Measurements from ENCODE around the gene MARCKS. TPM values are rescaled to one million over a fixed set of nuclear protein-coding genes. Genes with fewer than 3 reads are reported as not detected.

The MARCKS gene
- total and polyA plus RNA-seq, 2 experiments from 2014 or later: 95.5 to 129 TPM

GRCh38 chr6:113825781-113826180 is 31.4 kb upstream of the MARCKS start:
- DNase-seq (ENCODE audit: low spot score): peak; percentile 51
- H3K4me3 ChIP-seq: no peak overlapping the region
- no peaks in the 10 kb centered on the region for H3K36me3 ChIP-seq (replicated peaks; ENCODE audit: insufficient read depth, low read depth)

GRCh38 chr6:113828984-113829695 is 28.0 kb upstream of the MARCKS start:
- WGBS (ENCODE audit: low lambda C conversion rate, missing lambda C conversion rate): 64% methylated on average over 4 of the region's 4 CpGs
- no peak for DNase-seq (ENCODE audit: low spot score)
- Histone ChIP-seq H3K27ac (peak overlapping the region; percentile 13), H3K36me3 (replicated peaks; ENCODE audit: insufficient read depth, low read depth) (no peaks in the 10 kb centered on the region), H3K4me3 (no peak overlapping the region), H4K20me1 (ENCODE audit: insufficient read depth, poor library complexity, severe bottlenecking) (no peaks in the 10 kb centered on the region), H3K4me2 (peak overlapping the region; percentile 25), H3K79me2 (no peaks in the 10 kb centered on the region), H3K9me3 (ENCODE audit: low read depth) (no peaks in the 10 kb centered on the region), H2AFZ (no peak overlapping the region), H3K27me3 (no peaks in the 10 kb centered on the region), H3K4me1 (ENCODE audit: insufficient read depth) (peaks cover 5% of the 10 kb centered on the region), H3K9me2 (replicated peaks; ENCODE audit: insufficient read depth) (no peaks in the 10 kb centered on the region)
- TF ChIP-seq, protein P1, sequence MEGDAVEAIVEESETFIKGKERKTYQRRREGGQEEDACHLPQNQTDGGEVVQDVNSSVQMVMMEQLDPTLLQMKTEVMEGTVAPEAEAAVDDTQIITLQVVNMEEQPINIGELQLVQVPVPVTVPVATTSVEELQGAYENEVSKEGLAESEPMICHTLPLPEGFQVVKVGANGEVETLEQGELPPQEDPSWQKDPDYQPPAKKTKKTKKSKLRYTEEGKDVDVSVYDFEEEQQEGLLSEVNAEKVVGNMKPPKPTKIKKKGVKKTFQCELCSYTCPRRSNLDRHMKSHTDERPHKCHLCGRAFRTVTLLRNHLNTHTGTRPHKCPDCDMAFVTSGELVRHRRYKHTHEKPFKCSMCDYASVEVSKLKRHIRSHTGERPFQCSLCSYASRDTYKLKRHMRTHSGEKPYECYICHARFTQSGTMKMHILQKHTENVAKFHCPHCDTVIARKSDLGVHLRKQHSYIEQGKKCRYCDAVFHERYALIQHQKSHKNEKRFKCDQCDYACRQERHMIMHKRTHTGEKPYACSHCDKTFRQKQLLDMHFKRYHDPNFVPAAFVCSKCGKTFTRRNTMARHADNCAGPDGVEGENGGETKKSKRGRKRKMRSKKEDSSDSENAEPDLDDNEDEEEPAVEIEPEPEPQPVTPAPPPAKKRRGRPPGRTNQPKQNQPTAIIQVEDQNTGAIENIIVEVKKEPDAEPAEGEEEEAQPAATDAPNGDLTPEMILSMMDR (IDR thresholded peaks at IDR 0.05; ENCODE audit: poor library complexity): no peak
- TF ChIP-seq EZH2 (IDR thresholded peaks at IDR 0.05; ENCODE audit: borderline replicate concordance) (no peak), EZH2phosphoT487 (IDR thresholded peaks at IDR 0.05; ENCODE audit: low read depth, severe bottlenecking, unreplicated experiment) (no peak)

More at GRCh38 chr6:113825781-113826180, 31.4 kb upstream of the MARCKS start:
- Histone ChIP-seq H4K20me1 (ENCODE audit: insufficient read depth, poor library complexity, severe bottlenecking) (no peaks in the 10 kb centered on the region), H3K27ac (peak overlapping the region; percentile 66), H2AFZ (no peak overlapping the region), H3K9me3 (ENCODE audit: low read depth) (no peaks in the 10 kb centered on the region), H3K79me2 (no peaks in the 10 kb centered on the region), H3K4me2 (no peak overlapping the region), H3K4me1 (ENCODE audit: insufficient read depth) (peaks cover 5% of the 10 kb centered on the region), H3K9me2 (replicated peaks; ENCODE audit: insufficient read depth) (no peaks in the 10 kb centered on the region), H3K27me3 (no peaks in the 10 kb centered on the region)
- whole genome bisulfite sequencing (ENCODE audit: low lambda C conversion rate, missing lambda C conversion rate): 75% methylated on average over 5 of the region's 5 CpGs
- TF ChIP-seq, protein P1 (IDR thresholded peaks at IDR 0.05; ENCODE audit: poor library complexity): no peak
- TF ChIP-seq EZH2 (IDR thresholded peaks at IDR 0.05; ENCODE audit: borderline replicate concordance) (no peak), EZH2phosphoT487 (IDR thresholded peaks at IDR 0.05; ENCODE audit: low read depth, severe bottlenecking, unreplicated experiment) (no peak)

- TF ChIP-seq EZH2phosphoT487 (IDR thresholded peaks at IDR 0.05; ENCODE audit: low read depth, severe bottlenecking, unreplicated experiment): no peak
- no peak for TF ChIP-seq EZH2 (IDR thresholded peaks at IDR 0.05; ENCODE audit: borderline replicate concordance)
- TF ChIP-seq, protein P1 (IDR thresholded peaks at IDR 0.05; ENCODE audit: poor library complexity): no peak
- H3K4me2 ChIP-seq: peak overlapping the region; percentile 25
- no peaks in the 10 kb centered on the region for H4K20me1 ChIP-seq (ENCODE audit: insufficient read depth, poor library complexity, severe bottlenecking)
- peaks cover 5% of the 10 kb centered on the region for H3K4me1 ChIP-seq (ENCODE audit: insufficient read depth)
- H3K27ac ChIP-seq: peak overlapping the region; percentile 13
- H3K9me2 ChIP-seq (replicated peaks; ENCODE audit: insufficient read depth): no peaks in the 10 kb centered on the region
- WGBS (ENCODE audit: low lambda C conversion rate, missing lambda C conversion rate): 52% methylated on average over 1 of the region's 1 CpG
- DNase-seq (ENCODE audit: low spot score): peak; percentile 21
- H3K79me2 ChIP-seq: no peaks in the 10 kb centered on the region
- H3K36me3 ChIP-seq (replicated peaks; ENCODE audit: insufficient read depth, low read depth): no peaks in the 10 kb centered on the region
- H3K27me3 ChIP-seq: no peaks in the 10 kb centered on the region
- no peaks in the 10 kb centered on the region for H3K9me3 ChIP-seq (ENCODE audit: low read depth)
- H2AFZ ChIP-seq: no peak overlapping the region
- H3K4me3 ChIP-seq: no peak overlapping the region
These were observed 27.5 kb upstream of the MARCKS start for GRCh38 chr6:113829696-113830045.
